ENCODE measurements around the gene MYOM3. TPM values are rescaled to one million over a fixed set of nuclear protein-coding genes. Genes with fewer than 3 reads are reported as not detected.

Gene MYOM3
- total RNA-seq, 1 donor from 2014 or later, result 340 TPM

GRCh38 chr1:24100945-24101737 lies 10.8 kb downstream of the MYOM3 start:
- Histone ChIP-seq H3K27me3 (ENCODE audit: control insufficient read depth in 3 of 3, insufficient read depth in 3 of 3, low read length in 3 of 3) (no peaks in the 10 kb centered on the region), H3K4me1 (ENCODE audit: control insufficient read depth in 3 of 3, insufficient read depth in 3 of 3, low read length in 3 of 3) (peaks cover 43 to 83% (median 78%) of the 10 kb centered on the region in 3 donors), H3K36me3 (ENCODE audit: control insufficient read depth in 3 of 3, insufficient read depth in 3 of 3, low read length in 3 of 3) (peaks cover 5 to 18% (median 10%) of the 10 kb centered on the region in 3 donors), H3K4me3 (ENCODE audit: low read length in 3 of 3) (no peak overlapping the region), H3K27ac (ENCODE audit: low read depth, low read length) (peak overlapping the region; percentile 34), H3K9ac (ENCODE audit: low read depth in 1 of 3, low read length in 3 of 3) (no peak overlapping the region), H3K9me3 (ENCODE audit: control insufficient read depth in 3 of 3, low read length in 3 of 3) (no peaks in the 10 kb centered on the region)

DNA sequence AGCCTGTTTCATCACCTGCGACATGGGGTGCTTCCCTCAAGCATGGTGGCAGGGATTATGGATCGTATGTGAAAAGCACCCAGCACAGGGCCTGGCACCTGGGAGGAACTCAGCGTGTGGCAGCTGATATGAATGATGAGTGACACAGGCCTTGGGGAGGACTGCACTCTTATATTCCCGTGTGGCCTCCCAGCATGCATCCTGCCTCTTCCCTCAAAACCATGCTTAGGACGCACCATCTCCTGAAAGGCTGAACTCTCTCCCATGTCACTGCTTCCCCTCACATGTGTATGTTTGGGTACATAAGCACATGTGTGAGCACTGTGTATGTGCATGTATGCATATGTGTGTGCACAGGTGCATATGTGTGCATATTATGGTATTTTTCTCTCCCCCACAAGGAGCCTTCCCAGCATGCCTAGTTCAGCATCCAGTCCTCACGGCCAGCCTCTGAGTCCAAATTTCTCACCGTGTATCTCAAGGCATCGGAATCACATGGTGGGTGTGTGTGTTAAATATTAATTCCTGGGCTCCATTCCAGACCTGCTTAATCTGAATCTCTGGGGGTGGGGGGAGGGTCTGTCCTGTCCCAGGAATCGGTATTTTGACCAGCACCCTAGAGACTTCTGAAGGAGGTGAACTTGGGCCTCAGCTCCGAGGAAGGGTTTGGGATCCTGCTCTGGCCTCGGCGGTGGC lies 12.8 kb downstream of the MYOM3 start:
- peaks cover 46 to 85% (median 83%) of the 10 kb centered on the region in 3 donors for H3K4me1 ChIP-seq (ENCODE audit: control insufficient read depth in 3 of 3, insufficient read depth in 3 of 3, low read length in 3 of 3)
- peak overlapping the region in 1 of 3 donors; percentile 60 for H3K9ac ChIP-seq (ENCODE audit: low read depth in 1 of 3, low read length in 3 of 3)
- H3K4me3 ChIP-seq (ENCODE audit: low read length in 3 of 3), result no peak overlapping the region
- H3K27ac ChIP-seq (ENCODE audit: low read depth, low read length), result peak overlapping the region; percentile 97
- peaks cover 7 to 15% (median 11%) of the 10 kb centered on the region in 3 donors for H3K36me3 ChIP-seq (ENCODE audit: control insufficient read depth in 3 of 3, insufficient read depth in 3 of 3, low read length in 3 of 3)
- no peaks in the 10 kb centered on the region for H3K9me3 ChIP-seq (ENCODE audit: control insufficient read depth in 3 of 3, low read length in 3 of 3)
- H3K27me3 ChIP-seq (ENCODE audit: control insufficient read depth in 3 of 3, insufficient read depth in 3 of 3, low read length in 3 of 3), result peaks cover 0 to 3% (median 0%) of the 10 kb centered on the region in 3 donors

GRCh38 chr1:24098102-24098501 lies 13.8 kb downstream of the MYOM3 start:
- Histone ChIP-seq H3K36me3 (ENCODE audit: control insufficient read depth in 3 of 3, insufficient read depth in 3 of 3, low read length in 3 of 3) (peaks cover 13 to 23% (median 14%) of the 10 kb centered on the region in 3 donors), H3K27ac (ENCODE audit: low read depth, low read length) (peak overlapping the region; percentile 97)

DNA sequence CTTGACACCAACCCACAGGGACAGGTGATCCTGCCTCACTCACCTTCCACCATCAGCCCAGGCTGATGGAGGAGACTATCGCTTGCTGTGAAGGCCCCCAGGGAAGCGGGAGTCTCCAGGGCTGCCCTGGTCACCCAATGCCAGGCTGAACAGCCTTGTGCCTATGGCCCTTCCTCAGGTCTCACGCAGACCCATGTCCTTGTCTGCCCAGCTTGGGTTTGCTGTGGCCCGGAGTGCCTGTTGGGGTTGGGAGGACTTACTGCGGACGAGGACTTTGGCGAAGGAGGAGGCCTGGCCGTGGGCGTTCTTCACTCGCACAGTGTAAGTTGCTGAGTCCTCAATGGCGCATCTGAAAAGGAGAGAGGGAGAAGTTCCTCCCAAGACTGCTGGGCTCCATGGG lies 14.3 kb downstream of the MYOM3 start:
- H3K27ac ChIP-seq (ENCODE audit: low read depth, low read length), result peak overlapping the region; percentile 97

More at GRCh38 chr1:24098102-24098501, 13.8 kb downstream of the MYOM3 start:
- H3K27me3 ChIP-seq (ENCODE audit: control insufficient read depth in 3 of 3, insufficient read depth in 3 of 3, low read length in 3 of 3), result peaks cover 0 to 3% (median 0%) of the 10 kb centered on the region in 3 donors
- peaks cover 36 to 76% (median 73%) of the 10 kb centered on the region in 3 donors for H3K4me1 ChIP-seq (ENCODE audit: control insufficient read depth in 3 of 3, insufficient read depth in 3 of 3, low read length in 3 of 3)
- no peaks in the 10 kb centered on the region for H3K9me3 ChIP-seq (ENCODE audit: control insufficient read depth in 3 of 3, low read length in 3 of 3)
- peak overlapping the region in 1 of 3 donors; percentile 62 for H3K9ac ChIP-seq (ENCODE audit: low read depth in 1 of 3, low read length in 3 of 3)
- no peak overlapping the region for H3K4me3 ChIP-seq (ENCODE audit: low read length in 3 of 3)

GRCh38 chr1:24096739-24097103 lies 15.2 kb downstream of the MYOM3 start:
- Histone ChIP-seq H3K36me3 (ENCODE audit: control insufficient read depth in 3 of 3, insufficient read depth in 3 of 3, low read length in 3 of 3) (peaks cover 15 to 37% (median 16%) of the 10 kb centered on the region in 3 donors), H3K4me1 (ENCODE audit: control insufficient read depth in 3 of 3, insufficient read depth in 3 of 3, low read length in 3 of 3) (peaks cover 27 to 66% (median 59%) of the 10 kb centered on the region in 3 donors), H3K4me3 (ENCODE audit: low read length in 3 of 3) (peak overlapping the region in 1 of 3 donors; percentile 19), H3K27ac (ENCODE audit: low read depth, low read length) (peak overlapping the region; percentile 97), H3K9me3 (ENCODE audit: control insufficient read depth in 3 of 3, low read length in 3 of 3) (no peaks in the 10 kb centered on the region), H3K9ac (ENCODE audit: low read depth in 1 of 3, low read length in 3 of 3) (peak overlapping the region; percentile 38 to 62 (median 53)), H3K27me3 (ENCODE audit: control insufficient read depth in 3 of 3, insufficient read depth in 3 of 3, low read length in 3 of 3) (peaks cover 0 to 3% (median 0%) of the 10 kb centered on the region in 3 donors)

More for the DNA sequence above, 14.3 kb downstream of the MYOM3 start:
- Histone ChIP-seq H3K9ac (ENCODE audit: low read depth in 1 of 3, low read length in 3 of 3) (peak overlapping the region in 2 of 3 donors; percentile 12 to 62), H3K27me3 (ENCODE audit: control insufficient read depth in 3 of 3, insufficient read depth in 3 of 3, low read length in 3 of 3) (peaks cover 0 to 3% (median 0%) of the 10 kb centered on the region in 3 donors), H3K36me3 (ENCODE audit: control insufficient read depth in 3 of 3, insufficient read depth in 3 of 3, low read length in 3 of 3) (peaks cover 13 to 28% (median 14%) of the 10 kb centered on the region in 3 donors), H3K4me3 (ENCODE audit: low read length in 3 of 3) (peak overlapping the region in 1 of 3 donors; percentile 6), H3K9me3 (ENCODE audit: control insufficient read depth in 3 of 3, low read length in 3 of 3) (no peaks in the 10 kb centered on the region), H3K4me1 (ENCODE audit: control insufficient read depth in 3 of 3, insufficient read depth in 3 of 3, low read length in 3 of 3) (peaks cover 33 to 73% (median 69%) of the 10 kb centered on the region in 3 donors)

DNA sequence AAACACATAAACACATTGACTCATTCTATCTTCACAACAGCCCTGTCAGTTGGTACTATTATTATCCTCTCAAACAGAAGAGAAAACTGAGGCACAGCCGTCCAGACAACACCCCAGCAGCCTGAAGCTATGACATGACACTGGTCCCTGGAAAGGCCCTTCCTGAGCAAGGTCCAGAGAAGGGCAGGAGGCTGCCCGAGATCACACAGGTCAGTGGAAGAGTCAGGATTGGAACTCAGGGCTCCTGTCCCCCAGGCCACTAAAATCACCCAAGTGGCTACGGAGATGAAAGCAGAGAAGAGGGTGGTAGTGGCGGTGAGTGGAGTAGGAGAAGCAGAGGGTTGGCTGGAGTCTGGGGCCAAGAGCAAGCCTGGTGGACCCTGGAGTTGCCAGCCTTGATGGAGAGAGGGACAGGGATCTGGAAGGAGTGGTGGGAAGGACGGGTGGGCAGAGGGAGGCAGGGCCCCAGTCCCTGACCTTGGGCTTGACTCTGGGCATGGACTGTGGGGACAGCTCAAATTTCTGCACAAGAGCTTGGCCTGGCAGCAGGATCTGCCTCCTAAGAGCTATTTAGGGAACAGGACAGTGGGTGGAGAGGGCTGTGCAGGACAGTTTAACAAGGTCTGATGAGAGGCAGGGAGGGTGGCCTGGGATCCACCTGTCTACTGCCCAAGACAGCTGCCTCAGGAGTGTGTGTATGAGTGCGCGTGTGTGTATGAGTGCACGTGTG lies 15.8 kb downstream of the MYOM3 start:
- Histone ChIP-seq H3K36me3 (ENCODE audit: control insufficient read depth in 3 of 3, insufficient read depth in 3 of 3, low read length in 3 of 3) (peaks cover 20 to 40% (median 21%) of the 10 kb centered on the region in 3 donors), H3K27ac (ENCODE audit: low read depth, low read length) (peak overlapping the region; percentile 97), H3K9ac (ENCODE audit: low read depth in 1 of 3, low read length in 3 of 3) (peak overlapping the region; percentile 8 to 79 (median 74)), H3K4me1 (ENCODE audit: control insufficient read depth in 3 of 3, insufficient read depth in 3 of 3, low read length in 3 of 3) (peaks cover 28 to 66% (median 63%) of the 10 kb centered on the region in 3 donors), H3K27me3 (ENCODE audit: control insufficient read depth in 3 of 3, insufficient read depth in 3 of 3, low read length in 3 of 3) (peaks cover 0 to 3% (median 0%) of the 10 kb centered on the region in 3 donors), H3K9me3 (ENCODE audit: control insufficient read depth in 3 of 3, low read length in 3 of 3) (no peaks in the 10 kb centered on the region), H3K4me3 (ENCODE audit: low read length in 3 of 3) (peak overlapping the region; percentile 4 to 56 (median 40))

- Histone ChIP-seq H3K27ac (ENCODE audit: low read depth, low read length) (peak overlapping the region; percentile 97), H3K36me3 (ENCODE audit: control insufficient read depth in 3 of 3, insufficient read depth in 3 of 3, low read length in 3 of 3) (peaks cover 23 to 49% (median 26%) of the 10 kb centered on the region in 3 donors), H3K9ac (ENCODE audit: low read depth in 1 of 3, low read length in 3 of 3) (peak overlapping the region; percentile 8 to 79 (median 74)), H3K9me3 (ENCODE audit: control insufficient read depth in 3 of 3, low read length in 3 of 3) (no peaks in the 10 kb centered on the region), H3K4me1 (ENCODE audit: control insufficient read depth in 3 of 3, insufficient read depth in 3 of 3, low read length in 3 of 3) (peaks cover 36 to 71% (median 71%) of the 10 kb centered on the region in 3 donors), H3K4me3 (ENCODE audit: low read length in 3 of 3) (no peak overlapping the region), H3K27me3 (ENCODE audit: control insufficient read depth in 3 of 3, insufficient read depth in 3 of 3, low read length in 3 of 3) (peaks cover 0 to 3% (median 0%) of the 10 kb centered on the region in 3 donors)
Observed at GRCh38 chr1:24095140-24095859, 16.6 kb downstream of the MYOM3 start.

DNA sequence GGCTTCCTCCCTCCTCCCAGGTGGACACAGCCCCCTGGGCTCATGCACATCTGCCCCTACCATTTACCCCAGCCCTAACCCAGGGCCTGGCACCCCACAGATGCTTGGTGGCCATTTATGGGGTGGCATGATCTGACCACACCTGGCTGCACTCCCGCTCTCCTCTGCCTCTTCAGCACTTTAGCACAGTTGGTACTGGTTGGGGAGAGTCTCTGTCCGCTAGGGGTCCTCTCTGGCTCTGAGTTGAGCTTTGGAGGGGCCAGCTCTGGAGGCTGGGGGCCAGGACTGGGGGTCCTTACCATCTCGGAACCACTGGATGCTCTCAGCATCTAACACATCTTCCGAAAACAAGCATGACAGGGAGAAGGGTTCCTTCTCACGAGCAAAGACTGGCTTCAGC lies 17.4 kb downstream of the MYOM3 start:
- peak overlapping the region; percentile 97 for H3K27ac ChIP-seq (ENCODE audit: low read depth, low read length)
- H3K36me3 ChIP-seq (ENCODE audit: control insufficient read depth in 3 of 3, insufficient read depth in 3 of 3, low read length in 3 of 3), result peaks cover 23 to 56% (median 26%) of the 10 kb centered on the region in 3 donors
- no peak overlapping the region for H3K4me3 ChIP-seq (ENCODE audit: low read length in 3 of 3)
- peaks cover 0 to 3% (median 0%) of the 10 kb centered on the region in 3 donors for H3K27me3 ChIP-seq (ENCODE audit: control insufficient read depth in 3 of 3, insufficient read depth in 3 of 3, low read length in 3 of 3)
- peaks cover 42 to 72% (median 69%) of the 10 kb centered on the region in 3 donors for H3K4me1 ChIP-seq (ENCODE audit: control insufficient read depth in 3 of 3, insufficient read depth in 3 of 3, low read length in 3 of 3)
- no peaks in the 10 kb centered on the region for H3K9me3 ChIP-seq (ENCODE audit: control insufficient read depth in 3 of 3, low read length in 3 of 3)
- H3K9ac ChIP-seq (ENCODE audit: low read depth in 1 of 3, low read length in 3 of 3), result peak overlapping the region in 1 of 3 donors; percentile 79

DNA sequence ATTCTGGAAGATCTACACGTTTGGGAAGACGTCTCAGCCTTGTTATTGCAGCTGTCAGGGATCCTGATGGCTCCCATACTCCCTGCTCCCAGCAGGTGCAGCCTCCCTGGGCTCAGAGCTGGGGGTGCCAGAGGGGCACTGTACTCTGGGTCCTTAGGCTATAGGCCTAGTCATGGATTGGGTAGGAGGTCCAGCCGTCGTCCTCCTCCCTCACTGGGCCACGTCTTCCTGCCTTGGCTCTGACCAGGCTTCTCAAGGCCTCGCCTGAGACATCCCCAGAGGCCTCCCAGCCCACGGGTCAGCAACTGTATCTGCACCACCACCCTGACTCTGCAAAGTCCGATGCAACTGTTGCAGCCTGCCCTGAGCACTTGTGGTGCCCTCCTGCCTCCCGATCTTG lies 18.2 kb downstream of the MYOM3 start:
- Histone ChIP-seq H3K4me3 (ENCODE audit: low read length in 3 of 3) (no peak overlapping the region), H3K9me3 (ENCODE audit: control insufficient read depth in 3 of 3, low read length in 3 of 3) (no peaks in the 10 kb centered on the region), H3K36me3 (ENCODE audit: control insufficient read depth in 3 of 3, insufficient read depth in 3 of 3, low read length in 3 of 3) (peaks cover 28 to 58% (median 30%) of the 10 kb centered on the region in 3 donors), H3K27me3 (ENCODE audit: control insufficient read depth in 3 of 3, insufficient read depth in 3 of 3, low read length in 3 of 3) (peaks cover 0 to 3% (median 0%) of the 10 kb centered on the region in 3 donors), H3K9ac (ENCODE audit: low read depth in 1 of 3, low read length in 3 of 3) (no peak overlapping the region), H3K27ac (ENCODE audit: low read depth, low read length) (no peak overlapping the region), H3K4me1 (ENCODE audit: control insufficient read depth in 3 of 3, insufficient read depth in 3 of 3, low read length in 3 of 3) (peaks cover 42 to 64% (median 63%) of the 10 kb centered on the region in 3 donors)

All from skeletal muscle tissue (tissue), 4 donors.